ENCODE results near the gene RIOK1.
"Not testable (repeated sequence)": the region's sequence is repeated elsewhere in the genome, so short reads cannot be mapped to it uniquely, and the experiment has no call there.

RIOK1 gene

GRCh38 chr6:7343546-7344475 is 45.8 kb upstream of the RIOK1 start:
- Histone ChIP-seq H3K4me1 (ENCODE audit: control insufficient read depth, low read length) (no peaks in the 10 kb centered on the region), H3K27me3 (ENCODE audit: control insufficient read depth, low read length) (no peaks in the 10 kb centered on the region), H3K9me3 (ENCODE audit: control insufficient read depth, insufficient read depth, low read length) (no peaks in the 10 kb centered on the region), H3K4me2 (ENCODE audit: low read length) (no peak overlapping the region), H3K9me2 (replicated peaks; ENCODE audit: control insufficient read depth, low read length) (no peaks in the 10 kb centered on the region), H3F3A (ENCODE audit: control insufficient read depth, insufficient read depth) (no peaks in the 10 kb centered on the region), H3K4me3 (ENCODE audit: low read length) (no peak overlapping the region), H4K20me1 (ENCODE audit: control insufficient read depth, insufficient read depth, low read depth, low read length) (no peaks in the 10 kb centered on the region), H3K79me2 (ENCODE audit: control insufficient read depth, low read length) (no peaks in the 10 kb centered on the region), H3K27ac (ENCODE audit: low read depth, low read length) (no peak overlapping the region), H3K36me3 (ENCODE audit: control insufficient read depth, low read length) (no peaks in the 10 kb centered on the region)
- TF ChIP-seq CTCF (IDR thresholded peaks at IDR 0.05; ENCODE audit: low read depth, low read length, poor library complexity, severe bottlenecking) (no peak), EZH2phosphoT487 (IDR thresholded peaks at IDR 0.05; ENCODE audit: borderline replicate concordance, low read length) (no peak)

GRCh38 chr6:7344773-7345450 is 44.7 kb upstream of the RIOK1 start:
- H3K36me3 ChIP-seq (ENCODE audit: control insufficient read depth, low read length); H3F3A ChIP-seq (ENCODE audit: control insufficient read depth, insufficient read depth); H3K9me3 ChIP-seq (ENCODE audit: control insufficient read depth, insufficient read depth, low read length); H3K4me2 ChIP-seq (ENCODE audit: low read length); H3K79me2 ChIP-seq (ENCODE audit: control insufficient read depth, low read length); H3K4me3 ChIP-seq (ENCODE audit: low read length); H3K9me2 ChIP-seq (replicated peaks; ENCODE audit: control insufficient read depth, low read length); H4K20me1 ChIP-seq (ENCODE audit: control insufficient read depth, insufficient read depth, low read depth, low read length); H3K27me3 ChIP-seq (ENCODE audit: control insufficient read depth, low read length); H3K27ac ChIP-seq (ENCODE audit: low read depth, low read length); H3K4me1 ChIP-seq (ENCODE audit: control insufficient read depth, low read length): not testable (repeated sequence)

- not testable (repeated sequence) for H3K27ac ChIP-seq (ENCODE audit: low read depth, low read length); H3K79me2 ChIP-seq (ENCODE audit: control insufficient read depth, low read length); H3K4me1 ChIP-seq (ENCODE audit: control insufficient read depth, low read length); H3F3A ChIP-seq (ENCODE audit: control insufficient read depth, insufficient read depth); H3K9me3 ChIP-seq (ENCODE audit: control insufficient read depth, insufficient read depth, low read length); H3K27me3 ChIP-seq (ENCODE audit: control insufficient read depth, low read length); H3K9me2 ChIP-seq (replicated peaks; ENCODE audit: control insufficient read depth, low read length); H3K4me2 ChIP-seq (ENCODE audit: low read length); H3K4me3 ChIP-seq (ENCODE audit: low read length); H3K36me3 ChIP-seq (ENCODE audit: control insufficient read depth, low read length); H4K20me1 ChIP-seq (ENCODE audit: control insufficient read depth, insufficient read depth, low read depth, low read length)
Observed at GRCh38 chr6:7347551-7347997, 42.0 kb upstream of the RIOK1 start.

GRCh38 chr6:7350591-7350990 is 39.0 kb upstream of the RIOK1 start:
- not testable (repeated sequence) for H3F3A ChIP-seq (ENCODE audit: control insufficient read depth, insufficient read depth); H3K36me3 ChIP-seq (ENCODE audit: control insufficient read depth, low read length); H3K27me3 ChIP-seq (ENCODE audit: control insufficient read depth, low read length); H3K27ac ChIP-seq (ENCODE audit: low read depth, low read length); H3K9me3 ChIP-seq (ENCODE audit: control insufficient read depth, insufficient read depth, low read length); H3K79me2 ChIP-seq (ENCODE audit: control insufficient read depth, low read length); H3K4me3 ChIP-seq (ENCODE audit: low read length); H3K4me2 ChIP-seq (ENCODE audit: low read length); H3K9me2 ChIP-seq (replicated peaks; ENCODE audit: control insufficient read depth, low read length); H3K4me1 ChIP-seq (ENCODE audit: control insufficient read depth, low read length); H4K20me1 ChIP-seq (ENCODE audit: control insufficient read depth, insufficient read depth, low read depth, low read length)

GRCh38 chr6:7351916-7352315 is 37.7 kb upstream of the RIOK1 start:
- not testable (repeated sequence) for H3K9me3 ChIP-seq (ENCODE audit: control insufficient read depth, insufficient read depth, low read length); H3K36me3 ChIP-seq (ENCODE audit: control insufficient read depth, low read length); H3F3A ChIP-seq (ENCODE audit: control insufficient read depth, insufficient read depth); H3K27me3 ChIP-seq (ENCODE audit: control insufficient read depth, low read length); H3K27ac ChIP-seq (ENCODE audit: low read depth, low read length); H4K20me1 ChIP-seq (ENCODE audit: control insufficient read depth, insufficient read depth, low read depth, low read length); H3K9me2 ChIP-seq (replicated peaks; ENCODE audit: control insufficient read depth, low read length); H3K4me3 ChIP-seq (ENCODE audit: low read length); H3K4me1 ChIP-seq (ENCODE audit: control insufficient read depth, low read length); H3K79me2 ChIP-seq (ENCODE audit: control insufficient read depth, low read length); H3K4me2 ChIP-seq (ENCODE audit: low read length)

All from DOHH2 (cell line).